GF-D8 (cell line): ENCODE measurements around the gene ADGRD2.

Source experiments
- DNase-seq: peaks from one replicate; lab custom pipeline; 2025; lab: John Stamatoyannopoulos, UW

ADGRD2 gene

DNA sequence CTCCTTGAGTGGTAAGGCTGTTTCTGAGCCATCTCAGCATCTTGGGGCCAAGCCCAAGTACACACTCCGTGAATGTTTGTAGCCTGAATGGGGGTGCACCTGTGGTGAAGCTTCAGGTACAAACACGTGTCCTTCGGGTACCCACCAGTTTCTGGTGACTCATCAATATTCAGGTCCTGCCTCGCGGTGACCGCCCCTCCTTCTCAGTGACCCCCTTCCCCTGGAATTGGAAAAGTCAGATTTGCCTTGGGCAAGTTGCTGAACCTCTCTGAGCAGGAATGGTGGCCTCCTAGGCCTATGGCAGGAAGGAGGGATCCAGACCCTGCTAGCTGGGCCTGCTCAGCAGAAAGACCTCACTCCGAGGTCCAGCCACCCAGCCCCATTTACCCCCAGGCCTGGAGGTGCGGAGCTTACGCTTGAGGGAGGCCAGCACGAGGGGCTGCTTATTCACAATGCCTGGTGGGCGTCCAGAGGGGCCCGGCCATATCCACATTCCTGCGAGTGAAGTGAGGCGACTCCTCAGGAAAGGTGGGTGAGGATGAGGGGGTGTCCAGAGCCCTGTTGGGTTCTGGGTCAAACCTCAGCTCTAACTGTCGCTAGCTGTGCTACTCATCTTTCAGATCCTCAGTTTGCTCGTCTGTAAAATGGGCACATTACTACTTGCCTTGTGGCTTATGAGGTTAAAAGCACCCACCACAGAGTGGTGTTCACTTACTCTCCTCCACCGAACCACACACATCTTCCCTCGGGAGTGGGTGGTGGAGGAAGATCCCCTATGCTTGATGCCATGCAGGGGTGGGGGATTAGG lies 7.0 kb downstream of the ADGRD2 start:
- DNase-seq = no peak

DNA sequence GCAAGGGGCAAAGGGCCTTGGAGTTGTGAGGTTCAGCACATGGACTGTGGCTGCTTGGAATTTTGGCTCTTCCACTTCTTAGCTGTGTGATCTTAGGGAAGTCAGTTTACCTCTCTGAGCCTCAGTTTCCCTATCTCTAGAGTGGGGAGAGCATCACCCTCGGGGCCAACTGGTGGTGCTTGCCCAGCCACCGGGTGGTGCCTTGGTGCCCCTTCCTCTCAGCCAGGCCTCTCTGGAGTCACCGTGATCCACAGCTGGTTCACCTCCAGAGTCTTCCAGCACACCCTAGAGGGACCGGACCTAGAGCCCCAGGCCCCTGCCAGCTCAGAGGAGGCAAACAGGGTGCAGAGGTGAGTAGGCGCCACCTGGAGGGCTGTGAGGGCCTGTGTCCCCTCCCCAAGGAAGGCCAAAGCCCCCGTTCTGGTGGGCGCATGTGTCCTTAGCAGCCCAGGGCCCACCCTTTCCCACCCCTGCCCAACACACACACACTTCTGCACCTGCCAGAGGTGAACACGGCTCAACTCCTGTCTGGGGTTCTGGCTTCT lies 7.7 kb downstream of the ADGRD2 start:
- no peak for DNase-seq

DNA sequence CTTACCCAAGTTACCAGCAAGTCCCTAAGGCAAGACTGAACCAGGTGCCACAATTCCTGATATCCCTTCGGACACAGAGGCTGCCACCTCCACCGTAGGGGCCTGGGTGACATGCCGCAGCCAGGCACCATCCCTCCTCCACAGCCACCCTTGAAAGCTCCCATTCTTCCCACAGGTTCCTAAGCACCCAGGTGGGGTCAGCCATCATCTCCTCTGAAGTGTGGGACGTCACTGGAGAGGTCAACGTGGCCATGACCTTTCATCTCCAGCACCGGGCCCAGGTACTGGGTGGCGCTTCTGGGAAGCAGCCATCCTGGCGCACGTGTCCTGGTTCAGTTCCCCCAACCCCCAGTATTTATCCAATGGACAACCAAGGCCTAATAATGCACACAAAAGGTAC lies 8.2 kb downstream of the ADGRD2 start:
- no peak for DNase-seq

DNA sequence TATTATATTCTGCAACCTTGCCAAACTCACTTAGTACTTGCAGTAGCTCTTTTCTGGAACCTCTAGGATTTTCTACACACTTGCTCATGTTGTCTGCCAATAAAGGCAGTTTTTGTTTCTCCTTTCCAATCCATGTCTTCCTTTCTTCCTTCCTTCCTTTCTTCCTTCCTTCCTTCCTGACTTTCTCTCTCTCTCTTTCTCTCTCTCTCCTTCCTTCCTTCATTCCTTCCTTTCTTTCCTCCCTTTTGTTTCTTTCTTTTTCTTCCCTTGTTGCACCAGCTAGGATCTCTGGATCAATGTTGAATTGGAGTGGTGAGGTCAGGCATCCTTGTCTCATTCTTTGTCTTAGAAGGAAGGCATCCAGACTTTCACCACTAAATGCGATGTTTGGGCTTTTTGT lies 12.5 kb downstream of the ADGRD2 start:
- DNase-seq = no peak

DNA sequence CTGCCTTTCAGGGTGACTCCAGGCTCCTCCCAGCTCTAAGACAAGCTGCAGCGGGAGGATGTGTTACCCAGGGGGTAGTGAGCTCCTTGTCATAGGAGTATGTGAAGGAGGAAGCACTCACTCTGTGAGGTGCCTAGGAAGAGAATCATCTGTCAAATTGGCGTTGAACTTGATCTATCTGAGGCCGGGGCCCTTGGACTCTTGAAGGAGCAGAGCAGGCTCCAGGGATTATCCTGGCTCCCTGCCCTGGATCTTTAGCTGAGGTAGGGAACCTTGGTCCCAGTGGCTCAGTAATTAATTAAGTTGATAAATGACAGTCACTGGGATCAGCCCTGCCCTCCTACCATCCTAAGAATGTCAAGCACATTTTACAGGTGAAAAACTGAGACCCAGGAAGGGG lies 15.5 kb downstream of the ADGRD2 start:
- DNase-seq = no peak

DNA sequence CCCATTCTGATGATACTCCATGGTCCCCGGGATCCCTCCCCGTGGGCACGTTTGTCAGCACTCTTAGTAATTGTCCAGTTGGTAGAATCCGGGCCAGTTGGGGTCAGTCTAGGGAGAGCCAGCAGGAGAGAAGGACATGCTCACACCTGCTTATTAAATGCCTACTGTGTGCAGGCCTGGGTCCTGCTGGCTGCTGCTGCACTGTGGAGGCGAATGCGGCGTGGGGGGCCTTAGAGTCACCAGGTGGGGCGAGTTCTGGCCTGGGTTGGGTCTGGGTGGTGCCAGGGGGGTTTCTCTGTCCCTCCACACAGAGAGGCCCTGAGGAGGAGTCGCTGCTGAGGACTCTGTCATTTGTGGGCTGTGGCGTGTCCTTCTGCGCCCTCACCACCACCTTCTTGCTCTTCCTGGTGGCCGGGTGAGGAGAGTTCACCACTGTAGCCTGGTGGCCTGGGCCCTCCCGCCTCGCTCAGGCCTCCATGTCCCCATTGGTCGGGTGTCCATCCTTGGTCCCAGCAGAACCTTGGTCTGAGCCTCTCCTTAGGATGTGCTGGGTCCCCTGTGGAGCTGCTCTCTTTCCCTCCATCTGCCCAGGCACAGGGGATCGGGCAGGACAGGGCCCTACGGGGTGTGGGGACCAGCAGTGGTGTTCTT lies 17.3 kb downstream of the ADGRD2 start:
- DNase-seq = no peak

DNA sequence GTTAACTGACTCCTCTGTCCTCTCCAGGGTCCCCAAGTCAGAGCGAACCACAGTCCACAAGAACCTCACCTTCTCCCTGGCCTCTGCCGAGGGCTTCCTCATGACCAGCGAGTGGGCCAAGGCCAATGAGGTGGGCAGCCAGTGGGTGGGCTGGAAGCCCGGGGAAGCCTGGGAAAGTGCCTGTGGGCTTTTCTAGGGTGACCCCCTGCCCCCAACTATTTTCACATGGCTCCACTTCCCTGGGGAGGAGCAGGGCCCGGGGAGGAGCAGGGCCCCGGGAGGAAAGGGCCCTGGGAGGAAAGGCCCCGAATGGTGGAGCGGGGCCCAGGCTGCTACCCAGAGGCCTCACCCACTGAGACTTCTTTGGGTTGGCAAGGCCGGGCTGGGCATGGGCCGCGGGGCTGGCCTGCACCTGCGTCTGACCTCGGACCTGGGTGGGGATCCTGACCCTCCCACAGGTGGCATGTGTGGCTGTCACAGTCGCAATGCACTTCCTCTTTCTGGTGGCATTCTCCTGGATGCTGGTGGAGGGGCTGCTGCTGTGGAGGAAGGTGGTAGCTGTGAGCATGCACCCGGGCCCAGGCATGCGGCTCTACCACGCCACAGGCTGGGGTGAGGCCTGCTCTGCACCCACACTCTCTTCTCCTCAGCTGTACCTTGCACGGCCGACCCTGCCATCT lies 17.9 kb downstream of the ADGRD2 start:
- DNase-seq = no peak

DNA sequence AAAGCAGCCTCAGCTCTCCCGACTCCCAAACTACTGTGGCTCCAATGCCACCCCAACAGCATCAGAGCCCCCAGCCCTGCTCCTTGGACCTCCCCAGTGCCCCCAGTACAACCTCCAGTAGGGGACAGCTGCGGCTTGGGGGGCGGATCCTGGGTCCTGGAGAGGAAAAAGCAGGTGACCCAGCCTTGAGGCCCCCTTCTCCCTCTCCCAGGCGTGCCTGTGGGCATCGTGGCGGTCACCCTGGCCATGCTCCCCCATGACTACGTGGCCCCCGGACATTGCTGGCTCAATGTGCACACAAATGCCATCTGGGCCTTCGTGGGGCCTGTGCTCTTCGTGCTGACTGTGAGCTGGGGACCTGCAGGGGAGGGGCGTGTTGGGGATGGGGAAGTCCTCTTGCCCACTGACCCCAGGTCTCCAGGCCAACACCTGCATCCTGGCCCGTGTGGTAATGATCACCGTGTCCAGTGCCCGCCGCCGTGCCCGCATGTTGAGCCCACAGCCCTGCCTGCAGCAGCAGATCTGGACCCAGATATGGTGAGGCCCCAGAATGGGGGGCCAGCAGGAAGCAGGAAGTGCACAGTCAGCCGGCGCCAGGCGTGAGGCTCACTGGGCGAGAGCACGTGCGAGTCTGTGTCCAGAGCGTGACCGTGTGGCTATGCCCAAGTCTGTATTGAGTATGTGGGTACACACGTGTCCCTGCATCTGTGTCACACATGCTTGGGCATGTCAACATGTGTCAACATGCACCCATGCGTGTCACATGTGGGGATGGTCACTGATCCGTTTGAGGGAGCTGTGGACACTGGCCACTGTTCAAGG lies 19.0 kb downstream of the ADGRD2 start:
- no peak for DNase-seq

DNA sequence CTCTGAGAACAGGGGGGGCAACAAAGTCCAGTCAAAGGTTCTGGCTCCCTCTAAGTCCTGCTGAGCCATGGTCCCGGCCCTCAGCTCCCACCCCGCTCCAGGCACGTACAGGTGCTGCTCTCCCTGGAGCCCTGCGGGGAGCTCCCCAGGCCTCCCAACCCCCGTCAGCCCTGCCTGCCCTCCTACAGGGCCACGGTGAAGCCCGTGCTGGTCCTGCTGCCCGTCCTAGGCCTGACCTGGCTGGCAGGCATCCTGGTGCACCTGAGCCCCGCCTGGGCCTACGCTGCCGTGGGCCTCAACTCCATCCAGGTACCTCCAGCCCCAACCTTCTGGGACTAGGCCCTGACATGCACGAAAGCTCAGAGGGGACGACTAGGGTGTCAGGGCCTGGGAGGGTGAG lies 20.1 kb downstream of the ADGRD2 start:
- no peak for DNase-seq

DNA sequence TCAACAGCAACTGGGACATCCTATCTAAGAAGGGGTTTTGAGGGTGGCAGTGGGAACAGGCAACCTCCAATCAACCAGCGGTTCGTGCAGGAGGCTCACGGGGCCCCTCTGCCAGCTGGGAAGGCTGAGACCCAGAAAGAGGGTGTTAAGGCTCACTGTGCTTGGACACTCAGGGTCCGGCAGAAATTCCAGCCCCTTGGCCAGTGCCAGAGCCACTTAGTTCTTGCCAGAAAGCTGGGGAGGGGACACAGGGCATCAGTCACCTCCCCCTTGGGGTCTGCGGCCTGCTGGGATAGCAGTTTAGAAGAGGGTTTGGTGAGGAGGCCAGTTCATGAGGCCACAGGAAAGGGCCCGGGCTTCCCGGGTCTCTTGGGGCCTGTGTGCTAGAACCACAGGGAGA lies 20.5 kb downstream of the ADGRD2 start:
- DNase-seq = no peak

DNA sequence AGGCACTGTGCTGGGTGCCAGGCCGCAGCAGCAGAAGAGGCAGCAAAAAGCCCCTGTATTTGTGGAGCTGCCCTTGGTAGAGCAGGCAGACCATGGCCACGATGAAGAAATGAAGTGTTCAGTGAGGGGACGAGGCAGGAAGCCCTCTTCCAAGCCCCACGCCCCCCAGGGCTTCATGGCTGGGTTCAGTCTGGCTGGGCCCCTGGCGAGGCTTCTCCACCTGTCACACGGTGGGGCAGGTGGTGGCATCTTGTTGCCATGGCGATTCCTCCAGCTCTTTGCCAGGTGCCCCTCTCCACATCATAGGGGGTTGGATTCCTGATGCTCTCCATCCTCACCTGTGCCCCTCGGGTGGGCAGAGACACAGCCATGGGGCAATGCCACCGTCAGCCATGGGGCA lies 21.5 kb downstream of the ADGRD2 start:
- no peak for DNase-seq

DNA sequence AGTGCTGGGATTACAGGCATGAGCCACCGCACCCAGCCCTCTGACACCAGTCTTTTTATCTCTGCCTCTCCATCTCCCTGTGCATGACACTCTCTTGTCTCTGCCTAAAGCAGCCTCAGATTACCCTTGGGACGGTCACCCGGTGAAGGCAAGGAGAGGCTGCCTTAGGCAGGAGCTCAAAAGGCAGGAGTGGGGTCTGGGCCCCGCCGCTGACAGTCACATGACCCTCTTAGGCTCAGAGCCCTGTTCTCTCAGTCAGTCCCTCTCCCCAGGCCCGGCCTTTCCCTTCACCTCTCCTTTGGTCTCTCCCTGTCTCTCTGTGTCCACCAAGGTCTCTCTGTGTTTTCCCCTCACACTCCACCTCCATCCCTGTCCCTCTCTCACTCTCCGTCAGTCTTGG lies 22.5 kb downstream of the ADGRD2 start:
- DNase-seq = no peak

DNA sequence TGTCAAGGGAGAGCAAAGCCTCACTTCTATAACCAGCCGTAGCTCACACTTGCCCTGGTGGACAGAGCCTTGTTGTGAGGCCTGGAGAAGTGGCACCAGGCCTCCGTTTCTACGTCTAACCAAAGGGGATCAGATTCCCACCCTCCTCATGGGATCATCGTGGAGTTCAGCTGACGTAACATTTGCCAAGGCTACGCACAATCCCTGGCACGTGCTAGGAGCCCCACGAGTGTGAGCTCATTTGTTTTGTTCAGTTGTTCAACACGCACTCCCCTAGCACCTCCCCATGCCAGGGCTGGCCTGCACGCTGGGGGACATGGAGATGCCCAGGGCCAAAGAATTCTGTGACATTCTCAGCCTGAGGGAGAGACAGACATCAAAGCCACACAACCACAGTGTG lies 23.1 kb downstream of the ADGRD2 start:
- no peak for DNase-seq

DNA sequence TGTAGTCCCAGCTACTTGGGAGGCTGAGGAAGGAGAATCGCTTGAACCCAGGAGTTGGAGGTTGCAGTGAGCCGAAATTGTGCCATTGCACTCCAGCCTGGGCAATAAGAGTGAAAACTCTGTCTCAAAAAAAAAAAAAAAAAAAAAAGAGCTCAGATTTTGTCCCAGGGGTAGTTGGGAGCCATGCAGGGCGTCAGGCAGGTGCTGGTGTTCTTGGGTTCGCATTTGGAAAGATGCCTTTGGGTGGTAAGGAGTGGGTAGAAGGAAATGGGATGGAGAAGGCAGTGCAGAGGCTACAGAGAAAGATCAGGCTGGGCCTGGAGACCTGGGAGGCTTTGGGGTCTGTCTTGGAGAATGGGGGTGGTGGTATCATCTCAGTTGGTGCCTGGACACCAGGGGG lies 23.9 kb downstream of the ADGRD2 start:
- DNase-seq = no peak

DNA sequence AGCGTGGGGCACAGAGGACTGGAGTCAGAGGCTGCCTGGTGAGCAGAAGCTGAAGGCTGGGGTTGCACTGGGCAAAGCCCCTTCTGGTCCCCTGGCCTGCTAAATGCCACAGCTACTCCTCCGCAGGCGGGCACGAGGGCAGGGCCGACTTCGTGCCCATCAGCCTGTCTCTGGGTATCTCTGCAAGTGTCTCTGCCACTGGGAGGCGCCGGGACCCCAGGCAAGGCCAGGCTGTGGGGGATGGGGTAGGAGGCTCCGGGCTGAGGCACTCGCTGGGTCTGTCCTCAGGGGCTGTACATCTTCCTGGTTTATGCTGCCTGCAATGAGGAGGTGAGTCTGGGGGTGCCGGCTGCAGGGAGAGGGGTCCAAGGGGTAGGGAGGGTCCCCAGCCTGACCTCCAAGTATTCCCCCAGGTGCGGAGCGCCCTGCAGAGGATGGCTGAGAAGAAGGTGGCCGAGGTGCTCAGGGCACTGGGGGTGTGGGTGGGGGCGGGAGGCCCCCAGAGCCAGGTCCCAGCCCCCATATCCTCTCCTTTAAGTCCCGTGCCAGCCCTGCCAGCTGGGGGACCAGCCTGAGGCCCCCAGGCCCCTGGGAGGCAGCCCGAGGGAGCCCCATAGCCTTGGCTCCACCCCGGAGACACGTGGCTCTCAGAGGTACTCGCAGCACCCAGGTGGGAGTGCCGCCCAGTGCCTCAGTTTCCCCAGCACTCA lies 25.1 kb downstream of the ADGRD2 start:
- DNase-seq = peak; percentile 25

DNA sequence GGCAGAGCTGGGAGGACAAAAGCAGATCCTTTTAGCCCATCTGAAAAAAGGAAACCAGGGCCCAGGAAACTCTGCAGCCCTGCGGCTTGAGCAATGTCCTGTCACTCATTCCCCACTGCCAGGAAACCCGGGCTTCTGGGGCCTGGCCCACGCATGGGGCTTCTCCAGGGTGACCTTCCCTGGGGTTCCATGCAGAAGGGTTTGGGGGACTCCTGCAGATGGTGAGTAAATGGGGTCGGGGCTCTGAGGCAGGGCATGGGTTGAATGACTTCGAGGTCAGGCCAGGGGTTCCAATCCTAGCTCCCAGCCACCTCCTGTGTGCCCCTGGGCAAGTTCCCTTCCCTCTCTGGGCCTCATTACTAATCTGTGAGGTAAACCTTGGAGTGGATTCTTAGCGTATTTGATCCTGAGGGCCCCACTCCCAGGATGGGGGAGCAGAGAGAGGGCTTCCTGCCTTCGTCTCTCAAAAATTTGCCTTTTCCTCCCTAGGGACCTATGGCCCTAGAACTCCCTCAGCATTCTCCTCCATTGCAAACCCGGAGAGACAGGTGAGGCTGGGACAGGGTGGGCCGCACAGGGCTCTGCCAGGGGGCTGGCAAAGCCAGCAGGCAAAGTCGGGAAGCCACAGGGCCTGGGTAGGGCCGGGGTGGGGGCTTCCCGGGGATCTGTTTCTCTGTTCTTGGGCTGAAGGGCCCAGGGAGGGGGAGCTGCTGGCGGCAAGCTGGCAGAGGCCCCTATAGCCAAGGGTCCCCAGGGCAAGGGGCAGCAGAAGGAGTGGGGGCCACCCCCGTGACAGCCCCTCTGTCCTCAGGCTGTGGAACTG lies 25.8 kb downstream of the ADGRD2 start:
- peak; percentile 45 for DNase-seq

DNA sequence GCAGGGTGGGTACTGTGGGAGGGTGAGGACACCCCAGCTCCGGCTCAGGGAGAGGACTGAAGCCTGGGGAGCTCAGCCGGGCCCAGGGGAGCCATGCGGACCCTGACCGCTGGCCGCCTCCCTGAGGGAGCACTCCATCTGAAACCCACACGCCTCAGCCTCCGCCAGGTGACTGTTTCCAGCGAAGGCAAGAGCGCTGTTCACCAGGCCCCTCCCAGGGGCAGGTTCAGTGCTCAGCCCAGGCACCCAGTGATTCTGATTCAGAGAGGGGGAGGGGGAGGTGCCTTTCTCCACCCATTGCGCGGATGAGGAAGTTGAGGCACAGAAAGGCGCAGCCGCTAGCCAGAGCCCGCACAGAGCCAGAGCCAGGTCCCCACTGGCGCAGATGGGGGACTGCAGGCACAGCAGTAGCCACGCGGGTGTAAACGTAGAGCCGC lies 27.0 kb downstream of the ADGRD2 start:
- DNase-seq = no peak

DNA sequence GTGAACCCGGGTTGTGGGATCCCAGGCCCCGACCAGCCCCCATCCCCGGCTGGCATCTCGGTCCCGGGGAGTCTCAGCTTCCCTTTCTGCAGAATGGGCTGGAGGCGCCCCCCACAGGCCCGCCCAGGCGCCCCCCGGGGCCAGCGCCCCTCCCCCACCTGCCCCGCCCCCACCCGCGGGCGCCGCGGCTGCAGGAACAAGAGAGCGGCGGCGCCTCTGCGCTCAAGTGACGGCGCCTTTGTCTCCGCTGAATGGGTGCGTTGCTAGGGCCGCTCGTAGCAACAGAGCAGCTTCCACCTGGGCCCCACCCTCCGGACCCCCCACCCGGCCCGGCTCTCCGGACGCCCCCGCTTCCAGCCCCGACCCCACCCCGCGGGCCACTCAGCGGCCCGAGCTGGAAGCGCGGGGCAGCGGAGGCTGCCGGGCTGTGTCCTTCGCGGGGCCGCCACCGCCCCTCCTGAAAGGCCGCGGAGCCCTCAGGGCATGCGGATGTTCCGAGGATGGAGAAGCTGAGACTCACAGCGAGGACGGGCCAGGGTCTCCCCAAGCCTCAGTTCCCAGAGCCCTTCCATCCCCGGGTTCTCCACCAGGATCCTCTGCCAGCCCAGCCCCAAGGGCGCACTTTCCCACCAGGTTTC lies 27.5 kb downstream of the ADGRD2 start:
- DNase-seq = no peak

DNA sequence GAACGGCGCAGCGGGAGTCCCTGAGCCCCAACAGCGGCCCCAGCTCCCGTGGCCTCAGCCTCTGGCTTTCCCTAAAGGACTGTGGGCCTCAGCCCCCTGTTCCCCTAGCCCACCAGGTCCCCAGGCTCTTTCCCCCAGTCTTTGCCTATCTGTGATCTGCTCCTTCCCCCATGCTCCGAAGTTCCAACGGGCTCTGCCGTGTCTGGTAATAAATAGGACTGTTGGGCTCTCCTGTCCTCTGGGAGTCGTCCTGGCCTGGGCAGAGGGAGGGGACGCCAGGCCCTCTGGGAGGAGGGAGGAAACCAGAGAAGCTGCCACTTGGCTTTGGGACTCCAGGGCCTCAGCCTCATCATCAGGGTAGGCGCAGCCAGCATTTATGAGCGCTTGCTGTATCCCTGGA lies 28.1 kb downstream of the ADGRD2 start:
- no peak for DNase-seq

DNA sequence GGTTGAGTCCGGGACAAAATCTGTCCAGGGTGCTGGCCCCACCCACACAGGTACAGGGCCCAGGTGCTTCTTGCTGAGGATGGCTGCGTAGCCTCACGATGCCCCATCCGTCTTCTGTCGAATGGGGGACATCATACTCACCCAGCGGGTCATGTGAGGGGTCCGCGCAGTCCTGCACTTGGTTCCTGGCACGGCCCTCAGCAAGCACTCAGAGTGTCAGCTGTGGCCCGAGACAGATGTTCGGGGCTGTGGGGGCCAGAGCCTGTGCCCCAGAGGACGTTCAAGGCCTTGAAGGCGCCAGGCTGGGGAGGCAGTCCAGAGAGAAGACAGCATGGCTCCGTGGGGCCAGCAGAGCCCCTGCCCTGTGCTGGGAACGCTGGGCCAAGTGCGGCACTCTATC lies 29.1 kb downstream of the ADGRD2 start:
- no peak for DNase-seq
